Neuronal stem cell (in vitro differentiated cells): ENCODE data around the gene LRRC28.

Experiments used
- DNase-seq: peaks from one replicate; pipeline ENCODE4 v3.0.0-alpha.2; 2013; ENCODE audit warnings: low spot score
- H2AFZ ChIP-seq: one replicate; pipeline ENCODE4 v1.6.1; 2013; ENCODE audit warnings: mild to moderate bottlenecking, low read length, inconsistent platforms
- H2AK5ac ChIP-seq: 2 replicates; pipeline ENCODE4 v1.6.1; 2013; ENCODE audit warnings: low read depth, mild to moderate bottlenecking, inconsistent platforms, low read length, moderate library complexity, mixed read lengths
- H2BK120ac ChIP-seq: 2 replicates; pipeline ENCODE4 v1.6.1; 2013; ENCODE audit warnings: low read depth, mild to moderate bottlenecking, inconsistent platforms, low read length, moderate library complexity, mixed read lengths
- H2BK12ac ChIP-seq: one replicate; pipeline ENCODE4 v1.6.1; 2013; ENCODE audit warnings: low read length, inconsistent platforms
- H2BK15ac ChIP-seq: 2 replicates; pipeline ENCODE4 v1.6.1; 2013; ENCODE audit warnings: mild to moderate bottlenecking, low read length, inconsistent platforms, mixed read lengths
- H2BK5ac ChIP-seq: one replicate; pipeline ENCODE4 v1.6.1; 2013; ENCODE audit warnings: inconsistent platforms, mild to moderate bottlenecking, low read length, moderate library complexity
- H3K14ac ChIP-seq: one replicate; pipeline ENCODE4 v1.6.1; 2013; ENCODE audit warnings: low read length, inconsistent platforms
- H3K18ac ChIP-seq: 2 replicates; pipeline ENCODE4 v1.6.1; 2013; ENCODE audit warnings: low read length, inconsistent platforms
- H3K23ac ChIP-seq: 2 replicates; pipeline ENCODE4 v1.6.1; 2013; ENCODE audit warnings: low read depth, mild to moderate bottlenecking, mixed read lengths, low read length, inconsistent platforms; ENCODE audit not compliant: poor library complexity
- H3K27ac ChIP-seq: replicated peaks from 3 replicates; pipeline ENCODE4 v1.5.1; 2013; ENCODE audit warnings: low read length, inconsistent platforms
- H3K27me3 ChIP-seq, 3 experiments: 2 replicates each; pipeline ENCODE4 v1.6.1; 2013; ENCODE audit warnings: low read length in 3 of 3, mild to moderate bottlenecking in 2 of 3, inconsistent platforms in 1 of 3, low read depth in 1 of 3, mixed read lengths in 1 of 3, moderate library complexity in 1 of 3; ENCODE audit not compliant: control insufficient read depth in 3 of 3, insufficient read depth in 3 of 3
- H3K36me3 ChIP-seq, 2 donors: replicated peaks in 1 of 2; 2 replicates each; pipeline ENCODE4 v1.6.1; 2013; ENCODE audit warnings: low read length in 2 of 2; ENCODE audit not compliant: control insufficient read depth in 2 of 2, insufficient read depth in 2 of 2
- H3K4ac ChIP-seq: 2 replicates; pipeline ENCODE4 v1.6.1; 2013; ENCODE audit warnings: inconsistent platforms, mild to moderate bottlenecking, low read length, moderate library complexity
- H3K4me1 ChIP-seq, 2 donors: 1 replicate in 1 of 2; 2 replicates in 1 of 2; pipeline ENCODE4 v1.6.1; 2013; ENCODE audit warnings: low read length in 2 of 2, low read depth in 1 of 2; ENCODE audit not compliant: control insufficient read depth in 2 of 2, insufficient read depth in 1 of 2
- H3K4me2 ChIP-seq: one replicate; pipeline ENCODE4 v1.6.1; 2013; ENCODE audit warnings: mild to moderate bottlenecking, low read length, inconsistent platforms; ENCODE audit not compliant: insufficient read depth, poor library complexity, severe bottlenecking
- H3K4me3 ChIP-seq, 2 donors: 2 replicates each; pipeline ENCODE4 v1.5.1; 2013; ENCODE audit warnings: low read length in 2 of 2, mild to moderate bottlenecking in 2 of 2, inconsistent platforms in 1 of 2, moderate library complexity in 1 of 2
- H3K79me1 ChIP-seq: one replicate; pipeline ENCODE4 v1.6.1; 2013; ENCODE audit warnings: low read depth, mild to moderate bottlenecking, inconsistent platforms, low read length, moderate library complexity
- H3K9ac ChIP-seq: one replicate; pipeline ENCODE4 v1.6.1; 2013; ENCODE audit warnings: mild to moderate bottlenecking, low read depth, low read length, inconsistent platforms; ENCODE audit not compliant: poor library complexity
- H3K9me3 ChIP-seq, 2 donors: replicated peaks in 1 of 2; 2 replicates each; pipeline versions ENCODE3 to v1.6.1; 2013; ENCODE audit warnings: low read length in 2 of 2, mild to moderate bottlenecking in 2 of 2, inconsistent platforms in 1 of 2, low read depth in 1 of 2, mixed read lengths in 1 of 2, moderate library complexity in 1 of 2; ENCODE audit not compliant: control insufficient read depth in 2 of 2, insufficient read depth in 1 of 2
- H4K8ac ChIP-seq: one replicate; pipeline ENCODE4 v1.6.1; 2013; ENCODE audit warnings: low read depth, mild to moderate bottlenecking, inconsistent platforms, low read length, moderate library complexity
- H4K91ac ChIP-seq: one replicate; pipeline ENCODE4 v1.6.1; 2013; ENCODE audit warnings: low read length, low read depth, mild to moderate bottlenecking, inconsistent platforms; ENCODE audit not compliant: poor library complexity
- WGBS, 2 donors: extraction: QIAGEN DNeasy Blood & Tissue Kit; methylation state at CpG; one replicate each; pipeline ENCODE4 v1.1.7; 2013; ENCODE audit warnings: missing lambda C conversion rate in 2 of 2, mixed read lengths in 1 of 2; ENCODE audit not compliant: insufficient read length in 2 of 2, insufficient replicate concordance in 1 of 2; ENCODE audit errors: extremely low coverage in 2 of 2; 5-methylcytosine and 5-hydroxymethylcytosine counted together

The LRRC28 gene

DNA sequence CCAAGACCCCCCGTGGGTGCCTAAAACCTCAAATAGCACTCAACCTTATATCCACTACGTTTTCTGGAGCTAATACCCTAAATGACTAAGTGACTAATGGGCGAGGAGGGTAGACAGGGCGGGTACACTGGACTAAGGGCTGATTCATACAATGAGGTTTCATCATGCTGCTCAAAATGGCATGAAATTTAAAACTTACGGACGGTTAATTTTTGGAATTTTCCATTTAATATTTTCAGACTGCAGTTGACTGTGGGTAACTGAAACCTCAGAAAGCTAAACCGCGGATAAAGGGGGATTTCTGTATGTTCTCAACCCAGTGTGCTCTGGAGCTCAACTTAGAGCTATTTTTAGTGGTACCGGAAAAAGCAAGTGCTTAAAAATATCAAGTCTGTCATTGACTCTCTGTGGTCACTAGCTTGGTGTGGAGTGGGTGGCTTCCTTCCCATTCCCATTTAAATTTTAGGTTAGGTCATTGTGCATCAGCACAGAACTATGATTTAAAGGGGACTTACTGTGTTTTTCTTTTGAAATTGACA lies 72.9 kb downstream of the LRRC28 start:
- H2AFZ ChIP-seq: no peak overlapping the region
- no peak overlapping the region for H3K27ac ChIP-seq
- no peak overlapping the region for H2BK15ac ChIP-seq
- H2BK12ac ChIP-seq: no peak overlapping the region
- H3K23ac ChIP-seq: no peak overlapping the region
- no peak overlapping the region for H3K18ac ChIP-seq
- H3K4ac ChIP-seq: no peak overlapping the region
- no CpG with 5 or more reads among the region's 9 CpGs for WGBS, 2 donors
- H3K79me1 ChIP-seq: no peaks in the 10 kb centered on the region
- no peak overlapping the region for H2BK120ac ChIP-seq
- H3K36me3 ChIP-seq: no peaks in the 10 kb centered on the region
- H4K91ac ChIP-seq: no peak overlapping the region
- DNase-seq: no peak
- no peak overlapping the region for H2BK5ac ChIP-seq
- H3K9me3 ChIP-seq: no peaks in the 10 kb centered on the region
- peaks cover 0 to 2% (median 0%) of the 10 kb centered on the region in 3 experiments for H3K27me3 ChIP-seq
- H3K9ac ChIP-seq: no peak overlapping the region
- no peak overlapping the region for H4K8ac ChIP-seq
- no peak overlapping the region for H3K4me3 ChIP-seq
- no peak overlapping the region for H2AK5ac ChIP-seq
- no peak overlapping the region for H3K4me2 ChIP-seq
- peaks cover 0 to 2% of the 10 kb centered on the region in 2 donors for H3K4me1 ChIP-seq
- H3K14ac ChIP-seq: no peak overlapping the region

DNA sequence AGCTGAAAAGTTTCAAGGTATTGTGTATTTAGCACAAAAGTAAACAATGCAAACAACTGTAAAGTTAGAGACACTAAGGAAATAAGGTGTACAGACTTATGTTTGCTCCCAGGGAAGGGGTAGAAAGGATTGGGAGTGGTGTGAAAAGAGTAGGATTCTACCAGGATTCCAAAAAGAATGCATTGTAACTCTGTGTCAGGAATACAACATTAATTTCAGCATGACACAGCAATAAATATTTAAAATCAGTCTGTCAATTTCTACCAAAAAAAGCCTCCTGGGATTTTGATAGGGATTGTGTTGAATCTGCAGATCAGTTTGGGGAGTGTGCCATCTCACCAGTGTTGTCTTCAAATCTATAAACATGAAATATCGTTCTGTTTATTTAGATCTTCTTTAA lies 73.4 kb downstream of the LRRC28 start:
- no peak overlapping the region for H3K27ac ChIP-seq
- no peak overlapping the region for H4K91ac ChIP-seq
- H2BK12ac ChIP-seq: no peak overlapping the region
- no peak overlapping the region for H3K18ac ChIP-seq
- H3K79me1 ChIP-seq: no peaks in the 10 kb centered on the region
- H3K9ac ChIP-seq: no peak overlapping the region
- H3K4me2 ChIP-seq: no peak overlapping the region
- peaks cover 0 to 2% of the 10 kb centered on the region in 2 donors for H3K4me1 ChIP-seq
- peaks cover 0 to 2% (median 0%) of the 10 kb centered on the region in 3 experiments for H3K27me3 ChIP-seq
- H3K36me3 ChIP-seq: no peaks in the 10 kb centered on the region
- H2BK120ac ChIP-seq: no peak overlapping the region
- H2AFZ ChIP-seq: no peak overlapping the region
- no peak overlapping the region for H3K23ac ChIP-seq
- no peak overlapping the region for H2AK5ac ChIP-seq
- no peak for DNase-seq
- no peak overlapping the region for H3K14ac ChIP-seq
- H3K9me3 ChIP-seq: no peaks in the 10 kb centered on the region
- no peak overlapping the region for H4K8ac ChIP-seq
- H2BK5ac ChIP-seq: no peak overlapping the region
- H2BK15ac ChIP-seq: no peak overlapping the region
- H3K4ac ChIP-seq: no peak overlapping the region
- H3K4me3 ChIP-seq: no peak overlapping the region
- WGBS, 2 donors: no CpG with 5 or more reads among the region's 1 CpG

DNA sequence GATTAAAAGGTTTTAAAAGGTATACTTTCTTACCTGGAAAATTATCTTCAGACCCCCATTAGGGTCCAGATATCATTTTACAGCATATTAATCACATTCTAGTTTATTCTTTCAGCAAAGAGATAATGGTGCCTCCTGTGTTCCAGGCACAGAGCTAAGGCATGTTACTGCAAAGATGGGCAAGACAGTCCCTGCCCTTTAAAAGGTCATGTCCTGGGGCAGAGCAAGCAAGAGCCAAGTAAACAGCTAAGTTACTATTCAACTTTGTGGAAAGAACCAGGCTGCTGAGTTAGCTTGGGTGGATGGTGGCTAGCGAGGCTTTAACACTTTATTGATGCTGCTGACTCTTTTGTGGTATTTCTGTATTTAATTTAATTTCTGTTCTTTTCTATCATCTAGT lies 75.0 kb downstream of the LRRC28 start:
- Histone ChIP-seq H3K18ac (no peak overlapping the region), H2BK120ac (no peak overlapping the region), H2AK5ac (no peak overlapping the region), H3K4me1 (peaks cover 0 to 2% of the 10 kb centered on the region in 2 donors), H3K79me1 (no peaks in the 10 kb centered on the region), H3K9me3 (no peaks in the 10 kb centered on the region), H3K23ac (no peak overlapping the region), H3K36me3 (no peaks in the 10 kb centered on the region), H3K27ac (no peak overlapping the region), H3K9ac (no peak overlapping the region), H3K4me3 (no peak overlapping the region), H2AFZ (no peak overlapping the region), H4K91ac (no peak overlapping the region), H3K4ac (no peak overlapping the region), H4K8ac (no peak overlapping the region), H3K27me3 (peaks cover 0 to 2% (median 0%) of the 10 kb centered on the region in 3 experiments), H2BK15ac (no peak overlapping the region), H2BK5ac (no peak overlapping the region), H3K14ac (no peak overlapping the region), H3K4me2 (no peak overlapping the region), H2BK12ac (no peak overlapping the region)
- WGBS, 2 donors: no CpG with 5 or more reads among the region's 1 CpG
- DNase-seq: no peak

DNA sequence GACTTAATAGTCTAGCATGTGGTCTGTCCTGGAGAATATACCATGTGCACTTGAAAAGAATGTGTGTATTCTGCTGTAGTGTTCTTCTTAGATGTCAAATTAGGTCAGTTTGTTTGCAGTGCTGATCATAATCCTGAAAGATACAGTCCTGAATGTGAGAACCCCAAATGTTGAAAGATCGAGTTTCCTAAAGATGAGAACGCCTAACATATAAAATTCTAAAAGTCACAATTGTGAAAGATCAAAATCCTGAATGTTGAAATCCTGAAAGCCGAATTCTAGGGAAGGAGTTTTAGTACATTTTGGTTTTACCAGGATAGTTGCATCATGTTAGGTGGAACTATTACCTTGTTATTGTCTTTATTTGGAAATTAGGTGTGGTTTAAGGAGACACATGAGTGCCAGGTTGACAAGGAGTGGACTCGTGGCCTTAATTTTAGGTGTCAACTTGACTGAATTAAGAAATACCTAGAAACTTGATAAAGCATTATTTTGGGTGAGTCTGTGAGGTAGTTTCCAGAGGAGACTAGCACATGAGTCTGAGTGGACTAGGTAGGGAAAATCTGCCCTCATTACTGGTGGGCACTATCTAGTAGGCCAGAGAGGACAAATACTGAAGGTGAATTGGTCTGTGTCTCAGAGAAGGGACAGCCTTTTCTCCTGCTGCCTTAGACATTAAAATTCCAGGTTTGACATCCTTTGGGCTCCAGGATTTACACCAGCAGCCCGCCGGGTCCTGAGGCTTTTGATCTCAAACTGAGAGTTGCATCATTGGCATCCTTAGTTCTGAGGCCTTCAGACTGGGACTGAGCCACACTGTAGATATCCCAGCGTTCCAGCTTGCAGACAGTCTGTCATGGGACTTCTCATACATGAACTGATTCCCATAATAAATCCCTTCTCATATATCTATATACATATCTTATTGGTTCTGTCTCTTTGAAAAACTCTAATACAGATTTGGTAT lies 77.1 kb downstream of the LRRC28 start:
- Histone ChIP-seq H3K27me3 (peaks cover 0 to 2% (median 0%) of the 10 kb centered on the region in 3 experiments), H2BK15ac (no peak overlapping the region), H3K23ac (no peak overlapping the region), H2BK5ac (no peak overlapping the region), H3K18ac (no peak overlapping the region), H3K4me1 (no peaks in the 10 kb centered on the region), H2AFZ (no peak overlapping the region), H2BK120ac (no peak overlapping the region), H2BK12ac (no peak overlapping the region), H3K4me3 (no peak overlapping the region), H3K36me3 (no peaks in the 10 kb centered on the region), H3K4me2 (no peak overlapping the region), H3K14ac (peak overlapping the region; percentile 21), H2AK5ac (no peak overlapping the region), H3K79me1 (no peaks in the 10 kb centered on the region), H3K9ac (no peak overlapping the region), H4K8ac (no peak overlapping the region), H4K91ac (no peak overlapping the region), H3K9me3 (no peaks in the 10 kb centered on the region), H3K4ac (no peak overlapping the region), H3K27ac (no peak overlapping the region)
- no CpG with 5 or more reads among the region's 7 CpGs for WGBS, 2 donors
- no peak for DNase-seq
